SU-DHL-6 (cell line): Measurements from ENCODE around the gene TXNIP.

Experiments
- CTCF ChIP-seq: fragments of 200-600 bp; sonication (generic); IDR thresholded peaks from one replicate; pipeline ENCODE4 v1.5.1; 2017; ENCODE audit warnings: antibody characterized with exemption, mild to moderate bottlenecking, low read length, moderate library complexity; ENCODE audit not compliant: insufficient read depth, poor library complexity, severe bottlenecking
- EZH2phosphoT487 ChIP-seq: fragments of 200-600 bp; sonication (generic), shearing (Covaris generic); conservative IDR thresholded peaks from 2 replicates; pipeline ENCODE4 v1.6.1; 2018; ENCODE audit warnings: mild to moderate bottlenecking, antibody characterized with exemption, low read length, moderate library complexity, mixed read lengths

- no peak for TF ChIP-seq CTCF
- no peak for TF ChIP-seq EZH2phosphoT487
Observed at GRCh38 chr1:145993618-145994390, 2.6 kb downstream of the TXNIP start.
